NCI-H748 treated with DMSO at 0.1 percent for 48 hours (cell line): ENCODE measurements around the gene PADI2.
A peak's percentile ranks its signal among the peaks of the same experiment; 100 is the strongest.

ENCODE experiments used
- DNase-seq: peaks from one replicate; lab custom pipeline; 2025; lab: John Stamatoyannopoulos, UW

PADI2 gene

GRCh38 chr1:17139637-17140036 lies 20.4 kb upstream of the PADI2 start:
- no peak for DNase-seq

- DNase-seq, result no peak
Observed at GRCh38 chr1:17137441-17137840, 18.2 kb upstream of the PADI2 start.

GRCh38 chr1:17136936-17137335 lies 17.7 kb upstream of the PADI2 start:
- DNase-seq, result no peak

- no peak for DNase-seq
Observed at GRCh38 chr1:17136145-17136544, 16.9 kb upstream of the PADI2 start.

- no peak for DNase-seq
Observed at GRCh38 chr1:17135530-17135929, 16.3 kb upstream of the PADI2 start.

- DNase-seq, result no peak
Observed at GRCh38 chr1:17134724-17135123, 15.5 kb upstream of the PADI2 start.

GRCh38 chr1:17134034-17134433 lies 14.8 kb upstream of the PADI2 start:
- no peak for DNase-seq

- no peak for DNase-seq
Observed at GRCh38 chr1:17130138-17130635, 10.9 kb upstream of the PADI2 start.

- no peak for DNase-seq
Observed at GRCh38 chr1:17128361-17128760, 9.1 kb upstream of the PADI2 start.

- DNase-seq, result peak; percentile 15
Observed at GRCh38 chr1:17125756-17126237, 6.5 kb upstream of the PADI2 start.

- no peak for DNase-seq
Observed at GRCh38 chr1:17123196-17124045, 4.2 kb upstream of the PADI2 start.

GRCh38 chr1:17122521-17123164 lies 3.4 kb upstream of the PADI2 start:
- DNase-seq, result no peak

GRCh38 chr1:17121881-17122280 lies 2.6 kb upstream of the PADI2 start:
- no peak for DNase-seq

GRCh38 chr1:17120962-17121837 lies 1.9 kb upstream of the PADI2 start:
- no peak for DNase-seq

GRCh38 chr1:17120481-17120877 lies 1.2 kb upstream of the PADI2 start:
- DNase-seq, result no peak

GRCh38 chr1:17119773-17120480 lies 676 bp upstream of the PADI2 start:
- no peak for DNase-seq

GRCh38 chr1:17118706-17119075 lies 560 bp downstream of the PADI2 start:
- DNase-seq, result no peak

GRCh38 chr1:17118268-17118667 lies 983 bp downstream of the PADI2 start:
- no peak for DNase-seq

GRCh38 chr1:17117451-17118265 lies 1.6 kb downstream of the PADI2 start:
- no peak for DNase-seq

GRCh38 chr1:17116643-17117042 lies 2.6 kb downstream of the PADI2 start:
- no peak for DNase-seq

- DNase-seq, result no peak
Observed at GRCh38 chr1:17113963-17114362, 5.3 kb downstream of the PADI2 start.
